Fibroblast of skin of right quadriceps (primary cell): ENCODE results near the gene ZNF143.

ENCODE experiments used
- DNase-seq: peaks from one replicate; pipeline ENCODE4 v3.0.0-alpha.2; 2013

Gene ZNF143

DNA sequence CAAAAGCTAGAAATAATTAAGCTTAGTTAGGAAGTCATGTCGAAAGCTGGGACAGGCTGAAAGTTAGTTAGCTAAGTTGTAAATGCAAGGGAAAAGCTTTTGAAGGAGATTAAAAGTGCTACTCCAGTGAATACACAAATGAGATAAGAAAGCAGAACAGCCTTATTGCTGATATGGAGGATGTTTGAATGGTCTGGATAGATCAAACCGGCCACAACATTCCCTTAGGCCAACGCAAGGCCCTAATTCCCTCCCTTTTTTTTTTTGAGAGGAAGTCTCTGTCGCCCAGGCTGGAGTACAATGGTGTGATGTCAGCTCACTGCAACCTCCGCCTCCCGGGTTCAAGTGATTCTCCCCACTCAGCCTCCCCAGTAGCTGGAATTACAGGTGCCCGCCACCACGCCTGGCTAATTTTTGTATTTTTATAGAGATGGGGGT is 89.4 kb downstream of the ZNF143 start:
- no peak for DNase-seq

DNA sequence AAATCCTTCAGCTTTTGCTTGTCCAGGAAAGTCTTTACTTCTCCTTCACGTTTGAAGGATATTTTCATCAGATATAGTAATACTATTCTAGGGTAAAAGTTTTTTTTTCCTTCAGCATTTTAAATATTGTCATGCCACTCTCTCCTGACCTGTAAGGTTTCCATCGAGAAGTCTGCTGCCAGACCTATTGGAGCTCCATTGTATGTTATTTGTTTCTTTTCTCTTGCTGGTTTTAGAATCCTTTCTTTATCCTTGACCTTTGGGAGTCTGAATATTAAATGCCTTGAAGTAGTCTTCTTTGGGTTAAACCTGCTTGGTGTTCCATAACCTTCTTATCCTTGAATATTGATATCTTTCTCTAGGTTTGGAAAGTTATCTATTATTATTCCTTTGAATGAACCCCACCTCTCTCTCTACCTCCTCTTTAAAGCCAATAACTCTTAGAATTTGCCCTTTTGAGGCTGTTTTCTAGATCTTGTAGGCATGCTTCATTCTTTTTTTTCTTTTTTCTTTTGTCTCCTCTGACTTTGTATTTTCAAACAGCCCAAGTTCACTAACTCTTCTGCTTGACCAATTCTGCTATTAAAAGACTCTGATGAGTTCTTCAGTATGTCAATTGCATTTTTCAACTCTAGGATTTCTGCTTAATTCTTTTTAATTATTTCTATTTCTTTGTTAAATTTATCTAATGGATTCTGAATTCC is 100.6 kb downstream of the ZNF143 start:
- no peak for DNase-seq

DNA sequence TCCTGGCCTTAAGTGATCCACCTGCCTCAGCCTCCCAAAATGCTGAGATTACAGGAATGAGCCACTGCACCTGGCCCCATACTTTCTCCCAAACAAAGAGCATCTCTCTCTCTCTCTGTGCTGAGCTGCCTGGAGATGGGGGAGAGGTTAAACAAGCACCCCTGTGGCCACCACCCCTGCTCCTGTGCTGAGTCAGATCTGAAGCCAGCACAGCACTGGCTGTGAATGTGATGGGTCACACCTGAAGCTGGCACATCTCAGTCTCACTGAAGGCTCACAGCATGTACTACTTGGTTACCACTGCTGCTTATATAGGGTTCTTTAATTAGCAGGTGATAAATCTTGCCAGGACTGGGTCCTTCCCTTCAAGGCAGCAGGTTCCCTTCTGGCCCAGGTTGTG is 101.9 kb downstream of the ZNF143 start:
- no peak for DNase-seq

DNA sequence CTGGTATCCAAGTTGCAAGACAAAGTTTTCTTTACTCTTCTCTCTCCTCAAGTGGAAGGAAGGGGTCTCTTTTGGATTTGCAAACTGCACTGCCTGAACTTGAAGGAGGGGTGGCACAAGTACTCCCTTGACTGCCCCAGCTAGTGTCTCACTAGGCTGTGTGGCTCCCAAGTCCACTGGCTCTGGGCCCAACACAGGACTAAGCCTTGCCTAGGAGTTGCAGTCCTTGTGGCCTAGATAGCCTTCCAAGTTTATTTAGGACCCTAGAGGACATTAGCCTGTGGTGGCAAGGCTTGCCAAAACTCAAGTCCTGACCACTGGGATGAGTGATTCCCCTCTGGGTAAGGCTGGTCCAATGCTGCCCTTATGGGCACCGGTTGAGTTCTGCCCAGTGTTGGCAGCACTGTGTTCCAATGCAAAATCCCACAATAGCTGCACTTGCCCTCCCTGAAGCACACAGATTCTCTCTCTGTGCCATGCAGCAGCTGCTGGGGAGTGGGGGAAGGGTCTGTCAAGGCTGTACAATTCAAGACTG is 102.5 kb downstream of the ZNF143 start:
- DNase-seq, result no peak

DNA sequence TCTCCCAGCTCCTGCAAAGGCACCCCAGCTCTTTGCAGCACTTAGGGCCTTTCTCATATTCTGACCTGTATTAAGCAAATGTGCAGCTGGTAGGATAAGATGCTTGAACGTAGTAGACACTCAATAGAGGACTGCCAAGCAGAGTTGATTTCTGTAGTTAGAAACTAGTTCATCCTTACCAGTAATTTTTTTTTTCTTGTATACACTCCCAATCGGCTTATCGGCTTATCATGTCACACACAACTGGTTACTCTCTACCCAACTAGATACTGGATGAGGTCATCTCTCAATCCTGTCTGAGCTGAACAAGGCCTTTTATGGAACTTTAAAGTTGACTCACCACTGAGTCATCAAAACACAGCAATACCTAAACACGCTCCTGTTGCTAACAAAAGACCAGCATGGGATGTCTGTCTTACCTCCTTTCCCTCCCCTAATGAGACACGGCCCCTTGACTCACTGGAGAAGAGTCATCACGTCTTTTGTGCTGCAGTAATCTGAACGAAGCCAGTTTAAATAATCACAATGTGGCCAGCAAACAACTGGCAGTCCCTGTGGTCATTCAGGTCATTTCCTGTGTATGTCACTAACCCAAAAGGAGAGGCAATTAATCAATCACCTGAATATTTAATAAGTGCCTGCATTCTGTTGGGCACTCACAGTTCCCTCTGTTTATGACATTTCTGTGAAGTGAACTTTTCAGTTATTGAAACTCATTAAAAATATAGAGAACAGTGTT is 105.2 kb downstream of the ZNF143 start:
- peak; percentile 100 for DNase-seq

DNA sequence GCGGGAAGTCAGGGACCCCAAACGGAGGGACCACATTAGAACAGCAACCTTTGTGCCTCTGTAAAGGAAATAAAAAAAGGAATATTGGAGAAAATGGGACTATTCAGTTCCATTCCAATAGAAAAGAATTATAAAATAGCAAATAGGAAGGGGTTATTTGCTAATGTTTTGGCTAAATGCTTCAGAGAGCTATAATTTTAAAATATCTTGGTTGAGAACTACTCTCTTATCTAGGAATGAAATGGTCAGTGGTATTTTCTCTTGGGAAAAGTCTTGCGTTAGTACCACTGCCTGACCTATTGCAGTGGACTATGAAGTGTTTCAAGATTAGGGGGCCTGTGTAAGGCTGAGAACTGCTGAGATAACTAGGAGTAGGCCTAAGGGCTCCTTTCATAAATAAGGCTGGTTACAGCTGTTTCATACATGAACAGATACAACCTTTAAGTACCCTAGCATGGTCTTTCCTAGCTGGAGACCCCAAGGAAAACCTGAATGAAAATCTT is 105.8 kb downstream of the ZNF143 start:
- DNase-seq, result peak; percentile 40

DNA sequence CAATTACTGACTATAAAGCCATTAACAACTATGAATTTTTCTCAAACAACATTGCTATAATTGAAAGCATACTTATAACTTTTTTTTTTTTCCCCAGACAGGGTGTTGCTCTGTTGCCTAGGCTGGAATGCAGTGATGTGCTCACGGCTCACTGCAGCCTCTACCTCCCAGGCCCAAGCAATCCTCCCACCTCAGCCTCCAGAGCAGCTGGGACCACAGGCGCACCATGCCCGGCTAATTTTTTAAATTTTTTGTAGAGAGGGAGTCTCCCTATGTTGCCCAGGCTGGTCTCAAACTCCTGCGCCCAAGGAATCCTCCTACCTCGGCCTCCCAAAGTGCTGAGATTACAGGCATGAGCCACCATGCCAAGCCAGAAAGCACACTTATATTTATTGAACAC is 106.6 kb downstream of the ZNF143 start:
- no peak for DNase-seq

DNA sequence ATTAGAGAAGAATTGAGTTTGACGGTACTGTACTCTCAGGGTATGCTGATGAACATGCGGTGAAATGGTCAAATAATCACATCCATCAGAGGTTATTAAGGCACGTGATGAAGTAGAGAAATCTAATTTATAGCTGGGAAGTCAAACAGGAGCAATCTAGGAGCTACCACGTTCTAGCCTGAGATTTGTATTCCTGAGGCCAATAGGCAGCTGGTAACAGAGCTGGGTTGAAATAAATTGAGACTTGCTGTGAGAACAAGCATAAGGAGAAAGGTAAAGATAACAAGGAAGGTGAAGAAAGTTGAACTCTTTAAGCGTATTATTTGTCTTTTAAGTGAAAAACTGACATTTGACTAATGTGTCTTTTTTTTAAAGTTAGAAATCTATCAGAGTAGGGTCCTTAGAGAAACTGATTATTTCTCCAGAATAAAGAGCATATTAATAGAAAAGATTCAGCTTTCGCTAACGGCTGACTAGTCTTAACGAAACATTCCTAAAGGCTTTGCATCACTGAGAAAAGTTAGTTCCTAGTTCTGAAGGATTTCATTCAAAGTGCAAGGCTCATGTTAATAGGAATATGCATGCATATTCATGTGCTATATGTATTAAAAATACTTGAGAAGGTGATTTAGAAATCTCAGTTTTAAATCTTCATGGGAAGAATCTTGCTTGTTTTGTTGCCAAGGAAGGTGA is 107.5 kb downstream of the ZNF143 start:
- no peak for DNase-seq

DNA sequence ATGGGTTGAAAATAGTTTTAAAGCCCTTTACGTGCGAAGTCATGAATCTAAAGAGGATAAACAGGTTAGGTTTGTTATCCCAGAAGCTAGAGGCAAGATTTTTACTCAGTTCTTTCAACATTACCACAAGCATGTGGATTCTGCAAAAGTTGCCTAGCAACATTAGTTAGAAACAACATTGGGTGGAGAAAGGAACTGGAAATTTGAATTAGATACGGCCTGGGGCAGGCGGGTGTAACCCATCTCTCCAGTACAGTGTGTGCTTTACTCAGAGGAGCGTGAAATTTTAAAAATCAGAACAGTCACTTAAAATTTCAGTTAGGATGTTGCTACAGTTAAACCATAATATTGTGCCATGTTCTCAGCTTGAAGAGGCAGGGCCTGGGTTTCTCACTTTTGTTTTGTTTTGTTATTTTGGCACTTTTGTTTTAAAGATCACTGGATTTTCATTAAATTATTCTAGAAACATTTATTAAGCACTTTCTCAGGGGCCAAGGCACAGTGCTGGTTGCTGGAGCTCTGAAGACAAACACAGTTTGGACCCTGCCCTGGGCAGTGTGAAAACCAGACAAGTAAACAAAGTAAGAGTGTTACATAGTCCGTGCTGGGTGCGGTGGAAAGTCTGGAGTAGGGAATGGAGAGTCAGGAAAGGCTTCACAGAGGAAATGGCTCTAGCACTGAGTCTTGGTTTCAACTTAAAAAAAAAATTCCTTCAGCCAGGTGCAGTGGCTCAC is 108.2 kb downstream of the ZNF143 start:
- DNase-seq, result peak; percentile 88

DNA sequence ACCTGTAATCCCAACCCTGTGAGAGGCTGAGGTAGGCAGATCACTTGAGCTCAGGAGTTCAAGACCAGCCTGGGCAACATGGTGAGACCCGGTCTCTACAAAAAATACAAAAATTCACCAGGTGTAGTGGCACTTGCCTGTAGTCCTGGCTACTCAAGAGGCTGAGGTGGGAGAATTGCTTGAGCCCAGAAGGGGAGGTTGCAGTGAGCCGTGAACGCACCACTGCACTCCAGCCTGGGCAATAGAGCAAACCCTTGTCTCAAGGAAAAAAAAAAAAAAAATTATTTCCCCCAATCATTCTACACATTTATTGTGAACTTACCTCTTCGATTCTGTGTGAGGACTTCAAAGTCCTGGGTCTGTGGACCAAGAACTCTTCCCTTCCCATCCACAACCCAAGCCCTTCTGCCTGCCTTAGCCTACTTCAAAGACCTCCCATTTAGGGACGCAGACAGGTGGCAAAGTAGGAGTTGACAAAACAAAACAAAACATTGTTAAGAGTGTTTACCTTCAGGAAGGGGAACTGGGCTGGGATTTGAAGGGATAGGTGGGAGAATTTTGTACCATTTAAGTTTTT is 108.9 kb downstream of the ZNF143 start:
- DNase-seq, result no peak

DNA sequence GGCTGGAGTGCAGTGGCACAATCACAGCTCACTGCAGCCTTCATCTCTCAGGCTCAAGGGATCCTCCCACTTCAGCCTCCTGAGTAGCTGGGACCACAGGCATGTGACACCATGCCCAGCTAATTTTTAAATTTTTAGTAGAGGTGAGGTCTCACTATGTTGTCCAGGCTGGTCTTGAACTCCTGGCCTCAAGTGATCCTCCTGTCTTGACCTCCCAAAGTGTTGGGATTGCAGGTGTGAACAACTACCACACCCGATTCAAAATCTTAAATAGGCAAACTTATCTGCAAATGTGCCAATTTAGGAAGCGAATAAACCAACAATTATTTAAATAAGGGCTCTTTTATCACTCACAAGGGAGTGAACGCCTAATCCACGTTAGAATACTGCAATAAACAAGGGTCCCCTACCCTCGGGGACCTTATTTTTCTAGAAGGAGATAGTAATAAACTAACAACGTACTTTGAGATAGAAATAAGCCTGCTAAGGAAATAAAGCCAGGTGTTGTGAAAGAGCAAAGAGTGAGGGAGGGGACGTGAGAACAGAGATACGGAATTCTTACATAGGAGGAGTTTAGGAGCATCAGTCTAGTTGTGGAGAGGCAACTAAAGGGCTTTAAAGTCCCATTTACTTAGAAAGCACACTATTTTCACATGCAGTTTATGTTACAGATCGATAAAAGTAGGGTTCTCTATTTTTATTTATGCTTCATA is 109.7 kb downstream of the ZNF143 start:
- no peak for DNase-seq

DNA sequence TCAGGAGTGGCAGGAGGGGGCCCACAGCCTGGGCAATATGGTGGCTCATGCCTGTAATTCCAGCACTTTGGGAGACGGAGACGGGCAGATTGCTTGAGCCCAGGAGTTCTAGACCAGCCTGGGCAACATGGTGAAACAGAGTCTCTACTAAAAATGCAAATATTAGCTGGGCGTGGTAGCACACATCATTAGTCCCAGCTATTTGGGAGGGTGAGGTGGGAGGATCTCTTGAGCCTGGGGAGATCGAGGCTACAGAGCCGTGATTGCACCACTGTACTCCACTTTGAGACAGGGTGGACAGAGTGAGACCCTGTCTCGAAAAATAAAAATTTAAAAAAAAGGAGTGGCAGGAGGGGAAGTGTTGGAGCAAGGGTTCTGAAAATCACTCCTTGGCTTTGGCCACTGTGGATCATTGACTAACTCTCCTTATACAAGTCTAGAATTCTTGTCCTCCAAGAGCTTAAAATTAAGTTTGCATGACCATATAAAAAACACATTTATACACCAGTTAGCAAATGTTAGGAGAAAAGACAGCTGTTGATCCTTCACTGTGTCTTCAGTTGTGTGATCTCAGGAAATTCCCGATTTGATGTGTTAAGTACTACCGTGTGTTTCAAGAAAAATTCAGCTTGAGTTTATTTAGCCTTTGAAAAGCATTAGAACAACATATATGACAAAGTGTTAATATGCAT is 110.4 kb downstream of the ZNF143 start:
- DNase-seq, result no peak

DNA sequence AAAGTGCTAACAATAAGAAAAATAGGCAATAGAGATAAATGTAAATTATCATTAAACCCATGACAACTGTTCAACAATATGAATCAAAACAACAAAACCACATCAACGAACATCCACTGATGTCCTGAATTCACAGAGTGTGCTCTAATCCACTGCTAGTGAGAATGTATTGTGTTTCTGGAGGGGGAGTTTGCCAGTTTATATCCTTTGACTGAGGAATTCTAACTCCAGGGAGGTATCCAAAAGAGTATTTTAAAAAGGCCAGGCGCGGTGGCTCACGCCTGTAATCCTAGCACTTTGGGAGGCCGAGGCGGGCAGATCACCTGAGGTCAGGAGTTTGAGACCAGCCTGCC is 110.9 kb downstream of the ZNF143 start:
- DNase-seq, result no peak

DNA sequence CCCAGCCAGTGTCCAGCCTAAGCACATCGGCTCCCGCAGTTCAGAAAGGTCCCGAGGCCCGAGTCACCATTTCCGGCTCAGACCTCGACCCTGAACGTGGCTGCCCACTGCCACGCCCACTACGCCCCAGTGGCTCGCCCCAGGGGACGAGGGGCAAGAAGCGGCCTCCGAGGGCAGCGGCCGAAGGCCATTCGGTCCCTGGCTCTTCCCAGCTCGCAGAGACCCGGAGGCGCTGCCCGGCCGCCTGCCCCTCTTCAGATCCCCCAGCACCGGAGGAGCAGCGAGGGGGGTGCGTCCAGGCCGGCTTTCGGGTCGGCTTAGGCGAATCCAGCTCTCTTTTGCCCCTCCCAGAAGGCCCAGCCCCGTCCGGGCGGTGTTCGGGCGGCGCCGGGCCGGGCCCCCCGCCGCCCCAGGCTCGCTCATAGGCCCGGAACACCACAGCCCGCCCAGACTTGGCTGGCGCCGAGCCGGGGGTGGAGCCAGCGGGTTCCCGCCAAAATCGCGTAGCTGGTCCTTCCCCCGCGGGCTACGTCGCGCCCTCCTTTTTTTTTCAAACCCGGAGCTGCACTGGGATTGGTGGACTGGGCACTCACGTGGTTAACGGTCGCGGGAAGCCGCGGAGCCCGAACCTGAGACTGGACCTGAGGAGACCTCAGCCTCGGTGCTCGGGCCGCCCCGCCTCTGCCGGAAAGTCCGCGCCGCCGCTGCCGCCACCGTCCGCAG is 112.4 kb downstream of the ZNF143 start, which contains the start of gene WEE1:
TSS of gene WEE1 (plus strand) at position 619 of the 723 bp plus-strand sequence. CDS start 264 bp downstream, outside the sequence.
- peak; percentile 99 for DNase-seq

DNA sequence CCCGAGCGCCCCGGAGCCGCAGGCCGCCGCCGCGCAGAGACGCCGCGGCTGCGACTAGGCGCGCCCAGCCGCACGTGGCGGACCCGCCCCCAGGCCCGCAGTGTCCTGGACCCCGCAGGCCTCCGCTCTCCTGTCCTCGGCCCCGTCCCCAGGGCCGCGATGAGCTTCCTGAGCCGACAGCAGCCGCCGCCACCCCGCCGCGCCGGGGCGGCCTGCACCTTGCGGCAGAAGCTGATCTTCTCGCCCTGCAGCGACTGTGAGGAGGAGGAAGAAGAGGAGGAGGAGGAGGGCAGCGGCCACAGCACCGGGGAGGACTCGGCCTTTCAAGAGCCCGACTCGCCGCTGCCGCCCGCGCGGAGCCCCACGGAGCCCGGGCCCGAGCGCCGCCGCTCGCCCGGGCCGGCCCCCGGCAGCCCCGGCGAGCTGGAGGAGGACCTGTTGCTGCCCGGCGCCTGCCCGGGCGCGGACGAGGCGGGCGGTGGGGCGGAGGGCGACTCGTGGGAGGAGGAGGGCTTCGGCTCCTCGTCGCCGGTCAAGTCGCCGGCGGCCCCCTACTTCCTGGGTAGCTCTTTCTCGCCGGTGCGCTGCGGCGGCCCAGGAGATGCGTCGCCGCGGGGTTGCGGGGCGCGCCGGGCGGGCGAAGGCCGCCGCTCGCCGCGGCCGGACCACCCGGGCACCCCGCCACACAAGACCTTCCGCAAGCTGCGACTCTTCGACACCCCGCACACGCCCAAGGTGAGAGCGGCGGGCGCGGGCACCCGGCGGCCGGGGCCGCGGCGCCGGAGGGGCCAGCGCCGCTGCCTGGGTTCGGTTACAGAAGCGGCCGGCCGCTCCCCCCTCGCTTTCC is 113.2 kb downstream of the ZNF143 start:
- DNase-seq, result no peak

DNA sequence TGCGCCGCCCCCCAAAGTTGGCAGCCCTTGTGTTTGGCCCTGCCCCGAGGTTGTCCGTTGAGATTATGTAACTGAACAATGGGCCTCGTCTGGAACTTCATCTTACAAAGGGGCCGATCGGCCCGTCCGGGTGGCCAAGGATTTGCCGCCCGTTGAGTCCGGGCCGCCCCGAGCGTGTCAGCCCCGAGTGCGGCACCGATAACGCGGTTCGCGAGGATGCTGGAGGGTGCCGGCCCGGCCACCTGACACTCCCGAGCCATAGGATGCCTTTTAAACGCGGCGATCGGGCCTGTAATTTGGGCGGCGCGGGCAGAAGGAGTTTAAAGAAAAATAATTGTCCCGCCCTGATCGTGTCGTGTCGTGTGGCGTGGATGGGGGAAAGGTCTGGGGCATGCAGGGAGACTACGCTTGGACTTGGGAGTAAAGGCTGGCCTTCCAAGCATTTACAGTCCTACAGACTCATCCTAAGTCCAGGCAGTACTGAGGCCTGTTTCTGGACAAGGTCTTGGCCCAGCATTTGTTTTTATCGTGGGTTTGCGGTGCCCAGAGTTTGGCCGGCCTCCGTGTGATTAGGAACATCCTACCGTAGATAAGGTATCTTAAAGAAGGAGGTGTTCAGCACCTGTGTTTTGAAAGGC is 113.9 kb downstream of the ZNF143 start:
- no peak for DNase-seq

DNA sequence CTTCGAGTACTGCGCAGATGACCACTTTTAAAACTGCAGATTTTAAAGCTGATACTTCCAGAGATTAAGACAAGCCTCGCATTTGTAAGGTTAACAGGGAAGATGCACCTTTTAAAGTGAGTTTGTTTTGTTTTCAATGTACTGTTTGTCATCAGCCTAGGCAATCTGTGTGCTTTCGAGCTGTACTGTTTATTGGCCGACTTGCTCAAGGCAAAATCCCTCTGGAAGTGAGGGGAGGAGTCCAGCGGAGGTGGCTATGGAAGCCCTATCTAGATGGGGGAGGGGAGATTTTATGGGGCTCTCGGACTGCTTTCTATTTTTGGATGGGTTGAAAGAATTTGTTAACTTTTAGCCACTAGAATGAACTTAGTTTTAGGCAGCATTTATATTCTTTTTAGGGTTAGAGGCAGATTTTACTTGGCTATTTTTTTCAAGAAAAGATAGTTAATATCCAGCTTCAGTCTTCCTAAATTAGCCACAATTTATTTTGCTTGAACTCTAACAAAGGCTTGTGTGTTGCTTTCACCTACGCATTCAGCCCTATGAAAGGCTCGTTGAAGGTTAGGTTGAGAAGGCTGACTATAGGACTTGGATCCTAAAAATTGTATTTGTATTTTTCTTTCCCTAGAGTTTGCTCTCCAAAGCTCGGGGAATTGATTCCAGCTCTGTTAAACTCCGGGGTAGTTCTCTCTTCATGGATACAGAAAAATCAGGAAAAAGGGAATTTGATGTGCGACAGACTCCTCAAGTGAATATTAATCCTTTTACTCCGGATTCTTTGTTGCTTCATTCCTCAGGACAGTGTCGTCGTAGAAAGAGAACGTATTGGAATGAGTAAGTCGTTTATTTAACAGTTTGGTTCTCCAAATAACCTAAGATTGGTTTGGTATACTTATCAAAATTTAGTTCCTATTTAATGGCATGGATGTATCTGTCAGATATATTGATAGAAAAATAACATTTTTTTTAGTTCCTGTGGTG is 114.7 kb downstream of the ZNF143 start:
- DNase-seq, result peak; percentile 82
